Brain microvascular endothelial cell (primary cell): ENCODE measurements around the gene SLC7A6.

Experiments
- DNase-seq: peaks from one replicate; pipeline ENCODE4 v3.0.0-alpha.2; 2020
- H3K27ac ChIP-seq: fragments of 250-450 bp; sonication (Bioruptor Pico); 2 replicates; pipeline ENCODE4 v1.5.1; 2020; ENCODE audit warnings: mild to moderate bottlenecking, moderate library complexity
- H3K27me3 ChIP-seq: fragments of 250-450 bp; sonication (Bioruptor Pico); replicated peaks from 2 replicates; pipeline ENCODE4 v1.5.1; 2020; ENCODE audit warnings: mild to moderate bottlenecking
- H3K36me3 ChIP-seq: fragments of 250-450 bp; sonication (Bioruptor Pico); replicated peaks from 2 replicates; pipeline ENCODE4 v1.5.1; 2020; ENCODE audit warnings: mild to moderate bottlenecking
- H3K4me3 ChIP-seq: 2 replicates; pipeline ENCODE4 v1.5.1; 2011; ENCODE audit warnings: low read depth, mild to moderate bottlenecking, control low read depth, low read length, moderate library complexity
- in situ Hi-C: cut with HindIII; loops from 2 replicates; pipeline ENCODE4 v1.10.0; 2017; ENCODE audit warnings: low sequenced_read_pairs, low pct_ligation_motif_present
- TF ChIP-seq, protein P1 (sequence below): IDR thresholded peaks from 2 replicates; pipeline ENCODE4 v1.5.1; 2011; ENCODE audit warnings: low read depth, mild to moderate bottlenecking, moderate library complexity, low read length, control low read depth, inconsistent platforms; ENCODE audit errors: missing control alignments

SLC7A6 gene

GRCh38 chr16:68228652-68229051 is 35.7 kb upstream of the SLC7A6 start:
- no peaks in the 10 kb centered on the region for H3K27me3 ChIP-seq
- no peak overlapping the region for H3K4me3 ChIP-seq
- no peaks in the 10 kb centered on the region for H3K36me3 ChIP-seq
- no peak overlapping the region for H3K27ac ChIP-seq
- TF ChIP-seq, protein P1, sequence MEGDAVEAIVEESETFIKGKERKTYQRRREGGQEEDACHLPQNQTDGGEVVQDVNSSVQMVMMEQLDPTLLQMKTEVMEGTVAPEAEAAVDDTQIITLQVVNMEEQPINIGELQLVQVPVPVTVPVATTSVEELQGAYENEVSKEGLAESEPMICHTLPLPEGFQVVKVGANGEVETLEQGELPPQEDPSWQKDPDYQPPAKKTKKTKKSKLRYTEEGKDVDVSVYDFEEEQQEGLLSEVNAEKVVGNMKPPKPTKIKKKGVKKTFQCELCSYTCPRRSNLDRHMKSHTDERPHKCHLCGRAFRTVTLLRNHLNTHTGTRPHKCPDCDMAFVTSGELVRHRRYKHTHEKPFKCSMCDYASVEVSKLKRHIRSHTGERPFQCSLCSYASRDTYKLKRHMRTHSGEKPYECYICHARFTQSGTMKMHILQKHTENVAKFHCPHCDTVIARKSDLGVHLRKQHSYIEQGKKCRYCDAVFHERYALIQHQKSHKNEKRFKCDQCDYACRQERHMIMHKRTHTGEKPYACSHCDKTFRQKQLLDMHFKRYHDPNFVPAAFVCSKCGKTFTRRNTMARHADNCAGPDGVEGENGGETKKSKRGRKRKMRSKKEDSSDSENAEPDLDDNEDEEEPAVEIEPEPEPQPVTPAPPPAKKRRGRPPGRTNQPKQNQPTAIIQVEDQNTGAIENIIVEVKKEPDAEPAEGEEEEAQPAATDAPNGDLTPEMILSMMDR, result no peak
- DNase-seq, result no peak
- in situ Hi-C loops, result no loop called here

GRCh38 chr16:68229431-68230175 is 34.7 kb upstream of the SLC7A6 start:
- no peaks in the 10 kb centered on the region for H3K27me3 ChIP-seq
- in situ Hi-C loops, result no loop called here
- H3K4me3 ChIP-seq, result no peak overlapping the region
- peak; percentile 35 for DNase-seq
- TF ChIP-seq, protein P1, result peak; percentile 91
- no peak overlapping the region for H3K27ac ChIP-seq
- no peaks in the 10 kb centered on the region for H3K36me3 ChIP-seq

DNA sequence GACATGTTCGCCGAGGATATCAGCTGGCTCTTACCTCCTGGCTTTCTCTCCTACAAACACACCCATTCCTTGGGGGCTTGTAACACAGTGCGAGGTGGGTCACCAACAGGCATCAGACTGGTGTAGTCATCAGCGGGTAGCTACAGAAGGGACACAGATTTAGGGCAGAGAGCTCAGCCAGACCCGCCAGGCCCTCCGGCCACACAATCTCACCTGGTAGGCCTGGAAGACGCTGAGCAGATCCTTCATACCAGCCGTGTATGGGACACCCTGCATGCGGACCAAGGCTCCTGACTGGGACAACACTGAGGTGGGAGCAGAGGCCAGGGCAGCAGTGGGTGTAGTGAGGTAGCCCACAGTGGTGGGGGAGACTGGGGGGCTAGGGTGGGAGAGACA is 34.2 kb upstream of the SLC7A6 start:
- Histone ChIP-seq H3K27ac (no peak overlapping the region), H3K36me3 (no peaks in the 10 kb centered on the region), H3K4me3 (no peak overlapping the region), H3K27me3 (no peaks in the 10 kb centered on the region)
- DNase-seq, result no peak
- in situ Hi-C loops, result no loop called here
- TF ChIP-seq, protein P1, result no peak

DNA sequence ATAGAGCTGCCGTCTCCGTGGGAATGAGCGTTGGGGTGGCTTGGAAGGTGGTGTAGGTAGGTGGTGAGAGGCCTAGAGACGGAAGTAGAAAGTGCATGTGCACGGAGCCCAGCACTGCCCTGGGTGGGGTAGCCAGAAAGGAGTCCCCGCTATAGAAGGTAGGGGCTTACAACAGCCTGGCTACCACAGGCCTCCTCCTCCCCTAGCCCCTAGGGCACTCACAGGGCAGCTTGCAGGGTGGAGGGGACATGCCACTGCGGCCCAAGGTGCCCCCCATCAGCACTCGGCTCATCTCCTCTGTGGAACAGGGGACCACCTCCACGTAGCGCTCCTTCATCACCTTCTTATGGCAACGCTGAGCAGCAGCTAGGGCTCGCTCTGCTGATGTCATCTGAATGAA is 33.4 kb upstream of the SLC7A6 start:
- no peak for DNase-seq

DNA sequence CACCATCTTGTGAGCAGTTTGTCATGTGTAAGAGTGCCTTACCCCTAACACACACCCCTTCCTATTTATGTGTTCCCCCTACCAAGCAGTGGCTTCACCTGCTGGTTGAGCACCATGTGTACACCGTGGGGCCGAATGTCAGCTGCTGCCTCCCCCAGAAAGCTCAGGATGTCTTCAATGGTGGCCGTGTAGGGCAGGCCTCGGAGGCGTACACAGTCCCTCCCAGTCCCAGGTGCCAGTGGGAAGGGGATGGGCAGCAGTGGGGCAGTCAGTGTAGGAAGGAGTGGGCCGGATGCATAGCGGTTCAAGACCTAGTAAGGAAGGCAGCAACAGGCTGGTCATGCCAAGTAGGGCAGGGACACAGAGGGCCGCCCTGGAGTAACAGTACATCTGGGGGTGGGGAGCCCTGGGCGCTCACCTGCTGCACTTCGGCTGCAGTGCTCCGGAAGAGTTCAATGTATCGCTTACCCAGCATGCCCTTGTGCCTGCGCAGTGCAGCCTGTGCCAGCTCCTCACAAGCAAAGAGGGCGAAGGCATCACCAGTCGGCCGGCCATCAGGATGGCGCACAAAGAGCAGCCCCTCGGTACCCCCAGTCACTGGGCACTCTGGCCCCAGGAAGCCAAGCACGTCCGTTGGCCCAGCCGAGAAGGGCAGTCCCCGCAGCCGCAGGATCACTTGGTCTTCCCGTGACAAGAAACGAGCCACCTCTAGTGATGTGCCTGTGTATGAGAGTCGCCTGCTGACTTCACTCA is 32.8 kb upstream of the SLC7A6 start:
- H3K4me3 ChIP-seq, result no peak overlapping the region
- no peaks in the 10 kb centered on the region for H3K36me3 ChIP-seq
- in situ Hi-C loops, result no loop called here
- no peak for DNase-seq
- no peaks in the 10 kb centered on the region for H3K27me3 ChIP-seq
- TF ChIP-seq, protein P1, result no peak
- H3K27ac ChIP-seq, result no peak overlapping the region

More for the DNA sequence above, 33.4 kb upstream of the SLC7A6 start:
- Histone ChIP-seq H3K4me3 (no peak overlapping the region), H3K36me3 (no peaks in the 10 kb centered on the region), H3K27ac (no peak overlapping the region), H3K27me3 (no peaks in the 10 kb centered on the region)
- TF ChIP-seq, protein P1, result no peak
- in situ Hi-C loops, result no loop called here

DNA sequence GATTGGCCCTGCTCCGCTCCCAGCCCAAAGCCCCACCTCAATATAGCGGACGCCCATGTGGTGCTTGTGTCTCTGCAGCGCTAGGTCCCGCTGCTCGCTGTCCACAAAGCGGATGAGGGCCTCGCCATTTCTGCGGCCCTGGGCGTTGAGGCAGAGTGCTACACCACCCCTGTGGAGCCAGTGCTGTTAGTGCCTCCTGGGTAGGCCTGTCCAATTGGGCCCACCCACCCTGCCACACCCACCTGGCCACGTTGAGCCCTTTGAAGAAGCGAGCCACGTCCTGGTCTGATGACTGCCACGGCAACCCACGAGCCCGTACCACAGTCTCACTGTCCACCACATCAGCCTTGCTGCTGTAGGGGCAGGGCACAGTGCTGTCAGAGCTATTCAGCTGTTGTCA is 32.0 kb upstream of the SLC7A6 start:
- Histone ChIP-seq H3K27ac (no peak overlapping the region), H3K27me3 (no peaks in the 10 kb centered on the region), H3K36me3 (no peaks in the 10 kb centered on the region), H3K4me3 (no peak overlapping the region)
- DNase-seq, result no peak
- in situ Hi-C loops, result no loop called here
- TF ChIP-seq, protein P1, result no peak
